ENCODE data around the gene SULT1C3. TPM values are rescaled to one million over a fixed set of nuclear protein-coding genes. Genes with fewer than 3 reads are reported as not detected.

The SULT1C3 gene
- polyA plus RNA-seq, 1 donor, result 0.46 TPM

GRCh38 chr2:108220942-108221541, 18.7 kb upstream of the SULT1C3 start:
- no peak for DNase-seq
- H3K27ac ChIP-seq (ENCODE audit: low read length), result no peak overlapping the region
- WGBS (ENCODE audit: insufficient coverage, low lambda C conversion rate), result 100% methylated on average over 1 of the region's 4 CpGs
- H3K27me3 ChIP-seq (ENCODE audit: control insufficient read depth, insufficient read depth, low read length), result no peaks in the 10 kb centered on the region
- H3K4me1 ChIP-seq (ENCODE audit: control insufficient read depth, insufficient read depth, low read length), result peaks cover 4% of the 10 kb centered on the region
- no peak overlapping the region for H3K4me3 ChIP-seq (ENCODE audit: low read length)
- H3K36me3 ChIP-seq (ENCODE audit: control insufficient read depth, insufficient read depth, low read length), result no peaks in the 10 kb centered on the region
- H3K9me3 ChIP-seq (ENCODE audit: control insufficient read depth, low read depth, low read length), result no peaks in the 10 kb centered on the region

DNA sequence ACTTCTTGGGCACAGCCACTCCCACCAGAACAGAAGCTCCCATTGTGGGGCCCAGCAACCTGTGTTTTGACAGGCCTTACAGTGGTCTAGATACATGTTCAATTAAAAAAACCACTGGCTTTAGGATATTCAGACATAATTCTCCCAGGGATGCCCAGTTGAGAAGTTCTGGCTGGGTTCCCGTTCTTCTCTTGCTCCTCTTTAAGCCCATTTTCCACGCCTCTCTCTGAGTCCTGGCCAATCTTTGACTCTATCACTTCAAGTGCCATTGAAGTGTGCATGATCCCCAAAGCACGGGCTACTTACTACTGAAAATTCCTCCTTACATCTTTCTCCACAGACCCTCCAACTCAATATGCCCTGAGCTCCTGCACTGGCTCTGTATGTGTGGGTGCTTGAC, 17.5 kb upstream of the SULT1C3 start:
- 100% methylated on average over 1 of the region's 3 CpGs for WGBS (ENCODE audit: insufficient coverage, low lambda C conversion rate)
- H3K9me3 ChIP-seq (ENCODE audit: control insufficient read depth, low read depth, low read length), result no peaks in the 10 kb centered on the region
- H3K4me1 ChIP-seq (ENCODE audit: control insufficient read depth, insufficient read depth, low read length), result peaks cover 2% of the 10 kb centered on the region
- no peak for DNase-seq
- no peak overlapping the region for H3K27ac ChIP-seq (ENCODE audit: low read length)
- no peak overlapping the region for H3K4me3 ChIP-seq (ENCODE audit: low read length)
- no peaks in the 10 kb centered on the region for H3K36me3 ChIP-seq (ENCODE audit: control insufficient read depth, insufficient read depth, low read length)
- no peaks in the 10 kb centered on the region for H3K27me3 ChIP-seq (ENCODE audit: control insufficient read depth, insufficient read depth, low read length)

- Histone ChIP-seq H3K27me3 (ENCODE audit: control insufficient read depth, insufficient read depth, low read length) (no peaks in the 10 kb centered on the region), H3K4me3 (ENCODE audit: low read length) (no peak overlapping the region), H3K27ac (ENCODE audit: low read length) (no peak overlapping the region), H3K4me1 (ENCODE audit: control insufficient read depth, insufficient read depth, low read length) (no peaks in the 10 kb centered on the region), H3K36me3 (ENCODE audit: control insufficient read depth, insufficient read depth, low read length) (no peaks in the 10 kb centered on the region), H3K9me3 (ENCODE audit: control insufficient read depth, low read depth, low read length) (no peaks in the 10 kb centered on the region)
- no CpG with 5 or more reads among the region's 4 CpGs for WGBS (ENCODE audit: insufficient coverage, low lambda C conversion rate)
- DNase-seq, result no peak
These were observed 16.2 kb upstream of the SULT1C3 start for GRCh38 chr2:108223573-108223972.

GRCh38 chr2:108224022-108224421, 15.7 kb upstream of the SULT1C3 start:
- no peak for DNase-seq
- H3K27me3 ChIP-seq (ENCODE audit: control insufficient read depth, insufficient read depth, low read length), result no peaks in the 10 kb centered on the region
- H3K27ac ChIP-seq (ENCODE audit: low read length), result no peak overlapping the region
- H3K4me1 ChIP-seq (ENCODE audit: control insufficient read depth, insufficient read depth, low read length), result no peaks in the 10 kb centered on the region
- no peaks in the 10 kb centered on the region for H3K36me3 ChIP-seq (ENCODE audit: control insufficient read depth, insufficient read depth, low read length)
- no peaks in the 10 kb centered on the region for H3K9me3 ChIP-seq (ENCODE audit: control insufficient read depth, low read depth, low read length)
- no peak overlapping the region for H3K4me3 ChIP-seq (ENCODE audit: low read length)
- no CpG with 5 or more reads among the region's 1 CpG for WGBS (ENCODE audit: insufficient coverage, low lambda C conversion rate)

- WGBS (ENCODE audit: insufficient coverage, low lambda C conversion rate), result 83% methylated on average over 1 of the region's 2 CpGs
- no peaks in the 10 kb centered on the region for H3K9me3 ChIP-seq (ENCODE audit: control insufficient read depth, low read depth, low read length)
- no peak overlapping the region for H3K4me3 ChIP-seq (ENCODE audit: low read length)
- no peaks in the 10 kb centered on the region for H3K27me3 ChIP-seq (ENCODE audit: control insufficient read depth, insufficient read depth, low read length)
- no peak overlapping the region for H3K27ac ChIP-seq (ENCODE audit: low read length)
- no peaks in the 10 kb centered on the region for H3K4me1 ChIP-seq (ENCODE audit: control insufficient read depth, insufficient read depth, low read length)
- DNase-seq, result no peak
- H3K36me3 ChIP-seq (ENCODE audit: control insufficient read depth, insufficient read depth, low read length), result peaks cover 4% of the 10 kb centered on the region
These were observed 13.2 kb upstream of the SULT1C3 start for GRCh38 chr2:108226564-108226963.

DNA sequence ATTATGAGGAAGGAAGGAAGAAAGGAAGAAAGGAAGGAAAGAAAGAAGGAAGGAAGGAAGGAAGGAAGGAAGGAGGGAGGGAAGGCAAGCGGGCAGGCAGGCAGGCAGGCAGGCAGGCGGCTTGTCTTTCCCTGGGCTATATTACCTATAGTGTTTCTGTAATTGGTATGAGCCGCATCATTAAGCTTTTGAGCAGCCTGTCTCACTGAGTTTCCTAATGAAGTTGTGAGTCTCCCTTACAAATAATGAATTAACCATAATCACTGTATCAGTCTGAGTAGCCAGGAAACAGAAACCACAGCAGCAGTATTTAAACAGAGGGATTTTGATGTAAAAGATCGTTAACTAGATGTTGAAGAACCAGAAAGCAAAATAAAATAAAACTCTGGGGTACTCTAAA, 11.8 kb upstream of the SULT1C3 start:
- H3K36me3 ChIP-seq (ENCODE audit: control insufficient read depth, insufficient read depth, low read length), result peaks cover 4% of the 10 kb centered on the region
- H3K9me3 ChIP-seq (ENCODE audit: control insufficient read depth, low read depth, low read length), result no peaks in the 10 kb centered on the region
- no peak overlapping the region for H3K27ac ChIP-seq (ENCODE audit: low read length)
- no peaks in the 10 kb centered on the region for H3K27me3 ChIP-seq (ENCODE audit: control insufficient read depth, insufficient read depth, low read length)
- no peaks in the 10 kb centered on the region for H3K4me1 ChIP-seq (ENCODE audit: control insufficient read depth, insufficient read depth, low read length)
- no peak for DNase-seq
- no CpG with 5 or more reads among the region's 4 CpGs for WGBS (ENCODE audit: insufficient coverage, low lambda C conversion rate)
- no peak overlapping the region for H3K4me3 ChIP-seq (ENCODE audit: low read length)

DNA sequence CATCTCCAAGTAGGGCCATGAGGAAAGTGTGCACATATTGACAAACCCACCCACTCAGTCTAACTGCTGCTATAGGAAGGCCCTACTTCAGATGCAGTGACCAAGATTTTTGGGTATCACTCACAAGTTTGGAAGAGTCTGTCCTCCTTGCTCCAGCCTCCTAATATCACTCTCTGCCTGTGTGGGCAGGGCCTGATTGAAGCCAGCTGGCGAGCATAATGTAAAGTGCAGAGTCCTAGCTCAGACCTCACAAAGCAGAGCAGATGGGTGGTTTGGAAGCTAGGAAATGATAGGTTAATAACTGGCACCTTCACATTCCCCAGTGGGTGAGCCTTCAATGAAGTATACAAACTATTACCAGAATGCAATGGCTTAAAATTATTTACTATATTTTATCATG, 11.2 kb upstream of the SULT1C3 start:
- Histone ChIP-seq H3K36me3 (ENCODE audit: control insufficient read depth, insufficient read depth, low read length) (peaks cover 4% of the 10 kb centered on the region), H3K27ac (ENCODE audit: low read length) (no peak overlapping the region), H3K4me3 (ENCODE audit: low read length) (no peak overlapping the region), H3K27me3 (ENCODE audit: control insufficient read depth, insufficient read depth, low read length) (no peaks in the 10 kb centered on the region), H3K9me3 (ENCODE audit: control insufficient read depth, low read depth, low read length) (no peaks in the 10 kb centered on the region), H3K4me1 (ENCODE audit: control insufficient read depth, insufficient read depth, low read length) (no peaks in the 10 kb centered on the region)
- WGBS (ENCODE audit: insufficient coverage, low lambda C conversion rate), result no CpG with 5 or more reads among the region's 1 CpG
- DNase-seq, result peak in 1 of 2 donors; percentile 17

DNA sequence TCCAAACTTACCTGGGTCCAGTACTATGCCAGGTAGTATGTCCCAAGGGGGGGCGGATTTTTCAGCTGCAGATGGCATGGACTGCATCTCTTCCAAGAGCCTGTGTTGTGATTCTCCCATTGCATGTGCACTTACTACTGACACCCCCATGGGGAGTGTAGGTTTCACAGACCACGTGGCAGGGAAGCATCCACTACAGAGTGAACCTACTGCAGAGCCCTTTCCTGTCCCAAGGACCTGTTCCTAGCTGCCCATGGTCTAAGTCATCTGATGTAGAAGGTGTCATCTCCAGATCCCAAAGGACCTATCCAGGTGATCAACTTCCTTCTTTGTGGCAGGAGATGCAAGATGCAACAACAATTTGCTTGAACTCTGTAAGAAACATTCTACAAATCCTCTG, 9.9 kb upstream of the SULT1C3 start:
- H3K27ac ChIP-seq (ENCODE audit: low read length), result no peak overlapping the region
- H3K4me3 ChIP-seq (ENCODE audit: low read length), result no peak overlapping the region
- no peak for DNase-seq
- no peaks in the 10 kb centered on the region for H3K27me3 ChIP-seq (ENCODE audit: control insufficient read depth, insufficient read depth, low read length)
- H3K4me1 ChIP-seq (ENCODE audit: control insufficient read depth, insufficient read depth, low read length), result no peaks in the 10 kb centered on the region
- no CpG with 5 or more reads among the region's 2 CpGs for WGBS (ENCODE audit: insufficient coverage, low lambda C conversion rate)
- peaks cover 4% of the 10 kb centered on the region for H3K36me3 ChIP-seq (ENCODE audit: control insufficient read depth, insufficient read depth, low read length)
- H3K9me3 ChIP-seq (ENCODE audit: control insufficient read depth, low read depth, low read length), result no peaks in the 10 kb centered on the region

GRCh38 chr2:108235577-108235976, 4.2 kb upstream of the SULT1C3 start:
- 100% methylated on average over 1 of the region's 4 CpGs for WGBS (ENCODE audit: insufficient coverage, low lambda C conversion rate)
- H3K4me1 ChIP-seq (ENCODE audit: control insufficient read depth, insufficient read depth, low read length), result peaks cover 8% of the 10 kb centered on the region

DNA sequence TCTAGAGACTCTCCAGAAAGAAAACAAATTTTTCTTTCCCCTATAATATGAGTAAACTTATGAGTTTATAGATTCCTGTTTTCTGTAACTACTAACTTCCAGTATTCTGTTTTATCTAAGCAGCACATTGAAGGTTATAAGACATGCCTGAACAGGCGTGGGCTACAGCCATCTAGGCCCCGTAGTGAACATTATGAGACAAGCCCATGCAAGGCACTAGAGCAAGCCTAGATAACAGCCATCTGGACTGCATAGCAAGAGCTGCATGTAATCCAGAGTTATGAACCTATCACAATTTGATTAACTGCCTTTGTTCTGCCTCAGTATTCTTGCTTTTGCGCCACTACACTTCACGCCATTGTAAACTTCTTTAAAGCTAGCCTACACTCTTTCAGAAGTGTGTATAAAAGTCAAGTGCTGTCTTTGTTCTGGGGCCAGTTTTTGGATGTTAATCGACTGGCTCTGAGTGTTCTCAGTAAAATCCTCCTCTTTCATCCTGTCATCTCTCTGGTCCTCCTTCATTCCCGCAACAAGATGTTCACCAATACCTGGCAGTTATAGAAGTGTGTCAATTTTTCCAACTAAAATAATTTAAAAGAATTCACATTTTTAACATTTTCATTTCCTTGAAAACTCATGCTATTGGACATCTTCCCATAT, 3.0 kb upstream of the SULT1C3 start:
- WGBS (ENCODE audit: insufficient coverage, low lambda C conversion rate), result 100% methylated on average over 1 of the region's 6 CpGs
- H3K36me3 ChIP-seq (ENCODE audit: control insufficient read depth, insufficient read depth, low read length), result no peaks in the 10 kb centered on the region
- H3K4me1 ChIP-seq (ENCODE audit: control insufficient read depth, insufficient read depth, low read length), result peaks cover 8% of the 10 kb centered on the region
- no peaks in the 10 kb centered on the region for H3K27me3 ChIP-seq (ENCODE audit: control insufficient read depth, insufficient read depth, low read length)
- H3K9me3 ChIP-seq (ENCODE audit: control insufficient read depth, low read depth, low read length), result peaks cover 10% of the 10 kb centered on the region
- no peak overlapping the region for H3K27ac ChIP-seq (ENCODE audit: low read length)
- H3K4me3 ChIP-seq (ENCODE audit: low read length), result no peak overlapping the region
- no peak for DNase-seq

More at GRCh38 chr2:108235577-108235976, 4.2 kb upstream of the SULT1C3 start:
- Histone ChIP-seq H3K9me3 (ENCODE audit: control insufficient read depth, low read depth, low read length) (peaks cover 10% of the 10 kb centered on the region), H3K4me3 (ENCODE audit: low read length) (no peak overlapping the region), H3K36me3 (ENCODE audit: control insufficient read depth, insufficient read depth, low read length) (no peaks in the 10 kb centered on the region), H3K27me3 (ENCODE audit: control insufficient read depth, insufficient read depth, low read length) (no peaks in the 10 kb centered on the region), H3K27ac (ENCODE audit: low read length) (no peak overlapping the region)
- no peak for DNase-seq

GRCh38 chr2:108240966-108241365, 1.2 kb downstream of the SULT1C3 start:
- no peaks in the 10 kb centered on the region for H3K36me3 ChIP-seq (ENCODE audit: control insufficient read depth, insufficient read depth, low read length)
- H3K9me3 ChIP-seq (ENCODE audit: control insufficient read depth, low read depth, low read length), result peaks cover 10% of the 10 kb centered on the region
- H3K4me3 ChIP-seq (ENCODE audit: low read length), result no peak overlapping the region
- H3K27ac ChIP-seq (ENCODE audit: low read length), result no peak overlapping the region
- no peak for DNase-seq
- H3K4me1 ChIP-seq (ENCODE audit: control insufficient read depth, insufficient read depth, low read length), result peaks cover 15% of the 10 kb centered on the region
- no peaks in the 10 kb centered on the region for H3K27me3 ChIP-seq (ENCODE audit: control insufficient read depth, insufficient read depth, low read length)
- WGBS (ENCODE audit: insufficient coverage, low lambda C conversion rate), result 100% methylated on average over 1 of the region's 5 CpGs

All from large intestine (tissue), 3 donors.